ENCODE results near the gene BLTP1. TPM values are rescaled to one million over a fixed set of nuclear protein-coding genes. Genes with fewer than 3 reads are reported as not detected.

Gene BLTP1
- total RNA-seq, 2 experiments from 2014 or later: 39.2 to 45.3 TPM

- peaks cover 42% of the 10 kb centered on the region for H3K36me3 Mint-ChIP-seq (ENCODE audit: low read depth)
- no peak for DNase-seq
- ChIA-PET POLR2A (no interaction called here), CTCF (no interaction called here)
- no peaks in the 10 kb centered on the region for H3K9me3 Mint-ChIP-seq
- no peak overlapping the region for H3K4me3 Mint-ChIP-seq
- H3K4me1 Mint-ChIP-seq: peaks cover 6% of the 10 kb centered on the region
- no peaks in the 10 kb centered on the region for H3K27me3 Mint-ChIP-seq
- no peak overlapping the region for H3K27ac Mint-ChIP-seq
Observed at GRCh38 chr4:122178961-122179360, 26.8 kb downstream of the BLTP1 start.

DNA sequence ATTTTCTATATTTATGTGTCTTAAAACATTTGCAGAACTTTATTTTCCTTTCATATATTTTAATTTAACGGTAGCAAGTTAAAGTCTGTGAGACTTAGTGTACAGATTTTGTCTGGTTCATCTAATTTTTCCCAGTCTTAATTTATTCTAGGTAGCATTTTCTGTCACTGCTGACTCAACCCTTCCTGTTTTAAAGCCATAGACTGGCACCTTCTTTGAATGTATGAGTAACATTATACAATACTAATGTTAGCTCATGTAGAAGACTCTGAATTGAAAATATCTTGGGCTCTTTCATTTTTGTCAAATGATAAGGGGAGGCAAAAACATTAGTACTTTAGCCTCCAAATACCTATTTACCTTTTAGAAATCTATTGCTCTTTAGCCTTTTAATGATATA is 43.6 kb downstream of the BLTP1 start:
- H3K9me3 Mint-ChIP-seq: no peaks in the 10 kb centered on the region
- no peak overlapping the region for H3K27ac Mint-ChIP-seq
- ChIA-PET POLR2A (no interaction called here), CTCF (no interaction called here)
- H3K36me3 Mint-ChIP-seq (ENCODE audit: low read depth): peaks cover 40% of the 10 kb centered on the region
- no peaks in the 10 kb centered on the region for H3K27me3 Mint-ChIP-seq
- H3K4me1 Mint-ChIP-seq: peaks cover 3% of the 10 kb centered on the region
- no peak for DNase-seq
- H3K4me3 Mint-ChIP-seq: no peak overlapping the region

Other genes with a start within 250 kb of the BLTP1 start
- gene TRPC3, start 200.3 kb upstream of the BLTP1 start, total RNA-seq: 1 to 10 TPM in 1 of 2 experiments, under 1 TPM in 1; 0.70 to 1.1 TPM
- not detected for gene ADAD1, start 226.7 kb downstream of the BLTP1 start, total RNA-seq

Measured in activated CD4-positive, alpha-beta memory T cell treated with anti-CD3 and anti-CD28 coated beads, Interleukin-2, amount 10 ng/mL, durations not matched to agents 7 days and 5 days (primary cell).